ENCODE results near the gene HAAO.

Gene HAAO

DNA sequence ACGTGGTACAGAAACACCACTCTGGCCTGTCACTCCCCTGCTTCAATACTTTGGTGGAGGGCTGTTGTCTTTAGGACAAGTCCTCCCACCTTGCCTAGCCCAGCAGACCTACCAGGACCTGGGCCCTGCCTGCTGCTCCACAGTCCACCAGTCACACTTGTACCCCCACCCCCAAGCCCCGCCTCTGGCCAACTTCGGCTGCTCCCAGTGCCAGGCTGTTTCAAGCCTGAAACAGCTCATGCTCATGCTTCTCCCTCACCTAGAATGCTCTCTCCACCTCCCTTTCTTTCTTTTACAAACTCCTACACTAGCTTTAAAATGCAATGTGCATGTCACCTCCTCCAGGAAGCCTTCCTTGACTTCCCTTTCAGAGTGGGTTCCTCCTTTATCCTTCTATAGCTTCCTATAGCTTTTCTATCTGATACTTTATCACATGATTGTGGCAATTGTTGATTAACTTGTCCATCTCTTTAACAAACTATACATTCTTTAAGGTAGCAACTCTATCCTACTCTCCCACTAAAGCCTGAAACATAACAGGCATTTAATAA, 23.6 kb downstream of the HAAO start:
- no peak for DNase-seq (ENCODE audit: low read depth in 2 of 2)

DNA sequence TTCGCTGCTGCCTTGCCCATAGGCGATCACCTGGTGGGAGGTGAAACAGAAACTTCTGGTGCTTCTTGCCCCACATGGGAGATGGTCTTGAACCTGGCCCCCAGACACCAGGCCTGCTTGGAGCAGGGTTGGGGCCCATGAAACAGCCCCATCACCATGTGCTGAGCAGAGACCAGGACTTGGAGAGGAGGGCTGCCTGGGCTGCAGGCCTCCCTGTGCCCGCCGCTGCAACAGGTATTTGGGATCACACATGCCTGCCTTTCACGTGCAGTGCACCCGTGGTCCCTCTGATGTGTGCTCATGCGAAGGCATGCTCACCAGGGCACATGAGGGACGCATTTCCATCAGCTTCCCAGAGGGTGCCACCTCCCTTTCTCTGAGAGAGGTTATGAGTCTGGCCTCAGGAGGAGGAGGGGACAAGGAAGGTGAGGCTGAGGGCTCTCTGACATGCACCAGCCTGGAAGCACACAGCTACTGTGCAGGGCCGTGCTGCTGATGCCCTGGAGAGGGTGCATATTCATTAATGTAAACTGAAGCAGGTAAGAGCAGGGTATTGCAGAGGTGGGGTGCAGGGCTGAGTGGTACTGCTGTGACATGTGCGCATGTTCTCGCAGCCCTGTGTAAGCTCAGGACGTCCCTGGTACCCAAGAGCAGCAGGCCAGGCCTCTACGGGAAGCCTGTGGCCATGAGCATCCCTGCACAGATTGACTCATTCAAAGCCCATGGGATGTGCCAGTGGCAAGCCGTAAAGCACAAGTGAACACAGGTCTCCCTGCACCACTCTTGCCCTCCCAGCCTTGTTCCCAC, 24.3 kb downstream of the HAAO start:
- no peak for DNase-seq (ENCODE audit: low read depth in 2 of 2)

DNA sequence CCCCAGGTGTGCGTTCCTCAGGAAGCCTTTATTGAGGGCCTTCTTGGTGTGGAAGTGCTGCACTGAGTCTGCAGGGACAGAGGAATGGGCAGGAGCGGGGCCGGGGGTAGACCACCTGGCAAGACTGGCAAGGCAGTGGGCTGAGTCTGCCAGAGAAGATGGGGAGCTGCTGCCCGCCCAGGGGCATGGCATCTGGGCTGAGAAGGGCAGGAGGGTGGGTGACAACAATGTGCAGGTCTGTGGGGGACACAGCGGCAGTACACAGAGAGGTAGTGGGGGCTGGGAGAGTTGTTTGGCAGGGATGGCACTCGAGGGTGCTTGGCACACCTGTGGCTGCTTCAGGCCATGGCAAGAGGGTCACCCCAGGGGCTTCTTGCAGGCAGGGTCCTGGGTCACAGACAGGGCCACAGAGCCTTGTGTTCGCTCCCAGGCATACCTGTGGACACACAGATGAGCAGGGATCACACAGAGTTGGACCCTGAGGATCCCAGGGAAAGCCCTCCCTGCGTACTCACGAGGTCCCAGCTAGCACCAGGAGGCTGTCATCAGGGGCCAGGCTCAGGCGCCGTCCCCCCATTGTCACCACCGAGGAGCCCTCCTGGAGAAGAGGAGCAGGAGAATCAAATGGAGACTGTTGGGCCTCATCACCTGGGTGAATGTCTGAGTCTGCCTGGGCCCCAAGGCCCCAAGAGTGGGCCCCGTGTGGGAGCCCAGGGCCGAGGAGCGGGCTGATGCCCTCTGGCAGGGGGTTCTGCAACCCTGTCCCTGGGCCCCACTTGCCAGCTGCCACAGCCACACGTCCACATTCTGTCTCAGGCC, 25.1 kb downstream of the HAAO start:
- DNase-seq (ENCODE audit: low read depth in 2 of 2) = no peak

GRCh38 chr2:42765686-42766085, 26.7 kb downstream of the HAAO start:
- DNase-seq (ENCODE audit: low read depth in 2 of 2) = no peak

DNA sequence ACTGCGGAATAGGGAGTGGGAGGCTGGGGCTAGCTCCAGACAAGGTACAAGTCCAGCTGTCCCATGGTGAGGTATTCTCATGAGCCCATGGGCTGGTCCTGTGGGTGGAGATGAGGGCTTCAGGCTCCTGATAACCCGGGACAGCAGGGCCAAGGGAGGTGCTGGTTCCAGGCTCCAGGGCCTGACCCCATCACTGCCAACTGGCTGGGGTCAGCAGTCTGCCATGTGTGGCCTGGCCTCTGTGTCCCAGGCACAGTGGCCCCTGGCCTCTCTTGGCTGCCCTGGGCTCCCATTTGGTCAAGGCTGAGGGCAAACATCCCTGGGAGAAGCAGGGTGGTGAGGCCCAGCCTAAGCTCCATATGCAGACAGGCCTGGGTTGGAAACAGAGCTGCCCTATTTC, 27.5 kb downstream of the HAAO start:
- no peak for DNase-seq (ENCODE audit: low read depth in 2 of 2)

DNA sequence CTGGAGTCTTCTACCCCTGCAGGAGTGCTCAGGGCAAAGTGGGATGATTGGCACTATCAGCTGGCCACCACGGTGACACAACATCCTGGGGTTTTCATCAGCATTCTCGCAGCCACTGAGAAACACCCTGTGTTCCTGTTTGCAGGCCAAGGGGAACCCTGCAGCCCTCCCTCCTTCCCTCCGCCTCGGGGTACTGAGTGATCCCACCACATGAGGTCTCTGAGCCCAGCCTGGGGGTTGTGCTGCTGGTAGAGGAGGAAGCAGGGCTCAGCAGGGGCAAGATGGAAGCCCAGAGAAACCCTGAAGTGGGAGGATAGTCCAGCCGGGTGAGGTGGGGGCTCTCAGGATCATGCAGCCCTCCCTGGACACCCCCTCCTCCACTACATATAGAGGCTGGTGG, 28.3 kb downstream of the HAAO start, which contains the start of gene OXER1:
TSS of gene OXER1 (minus strand) at position 40 of the 400 bp plus-strand sequence. CDS start 73 bp downstream, outside the sequence.
- no peak for DNase-seq (ENCODE audit: low read depth in 2 of 2)

GRCh38 chr2:42762823-42763804, 29.3 kb downstream of the HAAO start:
- no peak for DNase-seq (ENCODE audit: low read depth in 2 of 2)

DNA sequence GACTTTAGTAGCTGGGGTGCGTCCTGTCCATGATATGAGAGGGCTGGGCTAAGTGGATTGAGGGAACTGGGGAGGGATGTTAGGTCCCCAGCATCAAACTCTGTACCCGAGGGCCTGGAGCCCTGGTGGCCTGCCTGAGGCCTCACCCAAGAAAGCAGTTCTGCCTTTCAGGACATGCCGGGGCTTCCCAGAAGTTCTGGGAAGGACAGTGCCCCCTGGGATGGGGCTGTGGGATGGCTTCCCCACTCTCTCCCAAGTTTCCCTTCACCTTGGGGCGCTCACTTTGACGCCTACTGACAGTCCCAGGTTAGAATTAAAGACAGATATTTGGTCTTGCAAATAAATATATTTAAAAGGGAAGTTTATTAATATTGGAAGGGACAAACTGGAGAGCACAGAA, 30.2 kb downstream of the HAAO start:
- DNase-seq (ENCODE audit: low read depth in 2 of 2) = no peak

GRCh38 chr2:42761554-42761953, 30.8 kb downstream of the HAAO start:
- DNase-seq (ENCODE audit: low read depth in 2 of 2) = no peak

DNA sequence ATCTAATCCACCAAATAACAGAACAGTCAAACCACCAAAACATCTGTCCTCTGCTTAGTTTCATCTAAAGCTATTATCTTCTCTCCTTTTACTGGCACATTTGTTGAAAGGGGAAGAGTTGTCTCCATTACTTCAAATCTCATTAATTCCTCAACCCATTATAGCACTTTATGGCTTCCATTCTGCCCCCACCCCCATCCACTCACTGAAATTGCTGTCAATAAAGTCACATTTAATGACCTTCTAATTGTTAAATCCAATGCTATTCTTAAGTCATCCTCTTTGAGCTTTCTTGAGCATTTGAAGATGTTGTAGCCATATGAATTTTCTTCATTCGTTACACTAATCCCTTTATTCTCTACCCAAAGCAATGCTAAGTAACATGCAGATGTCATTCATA, 33.6 kb downstream of the HAAO start:
- DNase-seq (ENCODE audit: low read depth in 2 of 2) = no peak

GRCh38 chr2:42757981-42758740, 34.2 kb downstream of the HAAO start:
- no peak for DNase-seq (ENCODE audit: low read depth in 2 of 2)

DNA sequence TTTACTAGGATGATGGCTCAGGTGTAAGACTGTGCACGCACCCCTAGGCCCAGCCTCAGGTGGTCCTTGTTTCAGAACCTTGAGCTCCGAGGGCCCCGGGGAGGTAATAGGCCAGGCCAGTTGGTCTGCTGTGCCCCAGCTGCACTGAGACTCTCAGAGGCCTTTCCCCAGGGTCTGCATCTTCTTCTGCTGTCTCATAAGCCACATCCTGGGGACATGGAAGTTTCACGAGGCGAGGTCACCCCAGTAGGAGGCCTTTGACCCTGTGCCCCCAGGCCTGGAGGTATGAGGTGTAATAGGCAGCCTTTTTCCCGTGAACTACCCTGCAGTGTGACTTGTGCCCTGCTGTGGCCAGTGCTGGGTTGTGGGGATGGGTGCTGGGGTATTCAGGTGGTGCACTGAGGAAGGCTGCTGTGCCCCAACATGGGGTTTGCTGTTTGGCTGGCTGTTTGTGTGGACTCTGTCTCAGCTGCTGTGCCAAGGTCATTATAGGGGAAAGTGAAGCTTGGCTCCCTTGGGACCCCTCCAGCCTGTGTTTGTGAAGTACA, 35.3 kb downstream of the HAAO start:
- no peak for DNase-seq (ENCODE audit: low read depth in 2 of 2)

GRCh38 chr2:42756150-42756775, 36.1 kb downstream of the HAAO start:
- no peak for DNase-seq (ENCODE audit: low read depth in 2 of 2)

- no peak for DNase-seq (ENCODE audit: low read depth in 2 of 2)
Measured at GRCh38 chr2:42755191-42755880, 37.0 kb downstream of the HAAO start.

DNA sequence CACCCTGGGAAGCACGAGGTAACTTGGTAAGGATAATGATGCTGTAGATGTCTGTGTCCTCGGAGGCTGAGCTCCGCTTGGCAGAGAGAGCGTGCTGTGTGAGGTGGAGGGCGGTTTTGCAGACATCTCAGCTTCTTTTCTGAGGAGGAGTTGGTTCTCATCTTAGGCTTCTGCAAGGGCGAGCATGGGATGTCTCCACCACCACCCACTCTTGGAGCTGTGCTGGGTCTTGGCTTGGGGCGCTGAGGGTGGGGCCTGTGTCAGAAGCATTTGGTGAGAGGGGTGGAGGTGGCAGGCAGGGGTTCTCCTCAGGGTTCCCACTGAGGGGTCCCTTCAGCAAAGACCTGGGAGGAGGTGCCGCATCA, 37.6 kb downstream of the HAAO start:
- DNase-seq (ENCODE audit: low read depth in 2 of 2) = no peak

DNA sequence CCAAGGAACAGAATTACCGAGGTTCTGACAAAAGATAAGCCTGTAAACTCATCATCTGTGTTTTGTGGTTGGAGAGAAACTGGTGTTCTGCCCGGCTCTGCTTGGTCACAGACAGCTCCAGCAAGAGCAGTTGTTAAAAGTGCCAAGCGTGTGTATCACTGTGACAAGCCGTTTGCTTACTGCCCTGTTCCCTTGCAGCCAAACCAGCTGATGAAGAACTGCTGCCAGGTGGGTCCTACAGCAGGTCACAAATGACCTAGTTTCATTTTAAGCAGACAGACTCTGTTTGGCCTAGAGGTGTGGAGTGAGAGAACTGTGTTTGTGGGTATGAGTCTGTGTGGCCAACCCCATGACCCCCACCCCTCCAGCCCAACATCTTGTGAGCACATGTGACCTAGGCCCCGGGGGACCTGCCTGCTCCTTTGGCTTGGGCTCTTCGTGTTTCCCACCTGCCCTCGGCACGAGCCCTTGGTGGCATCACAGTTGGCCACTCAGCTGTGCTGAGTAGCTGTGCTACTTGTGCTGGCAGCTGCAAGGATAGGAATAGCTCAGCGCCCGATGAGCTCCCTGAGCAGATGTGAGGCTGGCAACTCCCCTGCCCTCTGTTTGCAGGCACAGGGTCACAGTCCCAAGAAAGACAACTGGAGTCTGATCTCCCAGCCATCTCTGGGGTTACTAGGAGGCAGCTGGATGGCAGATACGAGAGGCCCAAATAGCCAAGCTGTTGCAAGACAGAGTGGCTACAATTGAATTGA, 38.2 kb downstream of the HAAO start:
- no peak for DNase-seq (ENCODE audit: low read depth in 2 of 2)

- DNase-seq (ENCODE audit: low read depth in 2 of 2) = no peak
Measured at GRCh38 chr2:42752816-42753813, 39.3 kb downstream of the HAAO start.
